ENCODE data around the gene MYO15B.
"Not testable (repeated sequence)": the region's sequence is repeated elsewhere in the genome, so short reads cannot be mapped to it uniquely, and the experiment has no call there.

MYO15B gene

GRCh38 chr17:75632863-75633485, 45.4 kb downstream of the MYO15B start, which contains the start of gene SMIM5:
Gene SMIM5 (plus strand): TSS chr17:75633434. CDS start chr17:75640202, 6,768 bp downstream.
- Histone ChIP-seq H3K9me3 (ENCODE audit: control insufficient read depth, insufficient read depth, low read length) (no peaks in the 10 kb centered on the region), H3K4me3 (ENCODE audit: low read length) (no peak within 1 kb of the TSS), H3K27ac (ENCODE audit: low read length) (no peak within 1 kb of the TSS), H3K4me1 (ENCODE audit: control insufficient read depth, insufficient read depth, low read length) (peaks cover 5% of the 10 kb centered on the region), H3K36me3 (ENCODE audit: control insufficient read depth, insufficient read depth, low read length) (no peaks in the 10 kb centered on the region; the same call in 1 of the 2 replicates), H3K27me3 (ENCODE audit: control insufficient read depth, insufficient read depth, low read length) (no peaks in the 10 kb centered on the region)
- peak; percentile 58 for DNase-seq (ENCODE audit: low read depth, low spot score)
- WGBS (ENCODE audit: insufficient coverage, insufficient read length) = no CpG with 5 or more reads among the region's 19 CpGs

GRCh38 chr17:75633486-75634375, 46.1 kb downstream of the MYO15B start:
- no peak overlapping the region for H3K4me3 ChIP-seq (ENCODE audit: low read length)
- peaks cover 5% of the 10 kb centered on the region for H3K4me1 ChIP-seq (ENCODE audit: control insufficient read depth, insufficient read depth, low read length)
- no peaks in the 10 kb centered on the region for H3K27me3 ChIP-seq (ENCODE audit: control insufficient read depth, insufficient read depth, low read length)
- WGBS (ENCODE audit: insufficient coverage, insufficient read length) = no CpG with 5 or more reads among the region's 27 CpGs
- no peaks in the 10 kb centered on the region; the same call in 1 of the 2 replicates for H3K36me3 ChIP-seq (ENCODE audit: control insufficient read depth, insufficient read depth, low read length)
- H3K9me3 ChIP-seq (ENCODE audit: control insufficient read depth, insufficient read depth, low read length) = no peaks in the 10 kb centered on the region
- H3K27ac ChIP-seq (ENCODE audit: low read length) = no peak overlapping the region
- DNase-seq (ENCODE audit: low read depth, low spot score) = peak; percentile 76

- Histone ChIP-seq H3K4me1 (ENCODE audit: control insufficient read depth, insufficient read depth, low read length) (peaks cover 5% of the 10 kb centered on the region), H3K27me3 (ENCODE audit: control insufficient read depth, insufficient read depth, low read length) (no peaks in the 10 kb centered on the region), H3K9me3 (ENCODE audit: control insufficient read depth, insufficient read depth, low read length) (no peaks in the 10 kb centered on the region), H3K4me3 (ENCODE audit: low read length) (no peak overlapping the region), H3K36me3 (ENCODE audit: control insufficient read depth, insufficient read depth, low read length) (no peaks in the 10 kb centered on the region; the same call in 1 of the 2 replicates), H3K27ac (ENCODE audit: low read length) (no peak overlapping the region)
- no peak for DNase-seq (ENCODE audit: low read depth, low spot score)
- WGBS (ENCODE audit: insufficient coverage, insufficient read length) = no CpG with 5 or more reads among the region's 9 CpGs
These were observed 46.8 kb downstream of the MYO15B start for GRCh38 chr17:75634376-75634740.

- DNase-seq (ENCODE audit: low read depth, low spot score) = no peak
- peaks cover 5% of the 10 kb centered on the region for H3K4me1 ChIP-seq (ENCODE audit: control insufficient read depth, insufficient read depth, low read length)
- H3K4me3 ChIP-seq (ENCODE audit: low read length) = no peak overlapping the region
- H3K27ac ChIP-seq (ENCODE audit: low read length) = no peak overlapping the region
- H3K27me3 ChIP-seq (ENCODE audit: control insufficient read depth, insufficient read depth, low read length) = no peaks in the 10 kb centered on the region
- no peaks in the 10 kb centered on the region for H3K9me3 ChIP-seq (ENCODE audit: control insufficient read depth, insufficient read depth, low read length)
- no CpG with 5 or more reads among the region's 20 CpGs for WGBS (ENCODE audit: insufficient coverage, insufficient read length)
- peaks cover 2% of the 10 kb centered on the region; the same call in 1 of the 2 replicates for H3K36me3 ChIP-seq (ENCODE audit: control insufficient read depth, insufficient read depth, low read length)
These were observed 47.4 kb downstream of the MYO15B start for GRCh38 chr17:75634754-75635609.

- Histone ChIP-seq H3K4me1 (ENCODE audit: control insufficient read depth, insufficient read depth, low read length) (peaks cover 5% of the 10 kb centered on the region), H3K9me3 (ENCODE audit: control insufficient read depth, insufficient read depth, low read length) (no peaks in the 10 kb centered on the region), H3K27ac (ENCODE audit: low read length) (no peak overlapping the region), H3K4me3 (ENCODE audit: low read length) (no peak overlapping the region), H3K36me3 (ENCODE audit: control insufficient read depth, insufficient read depth, low read length) (peaks cover 2% of the 10 kb centered on the region; the same call in 1 of the 2 replicates), H3K27me3 (ENCODE audit: control insufficient read depth, insufficient read depth, low read length) (no peaks in the 10 kb centered on the region)
- no CpG with 5 or more reads among the region's 16 CpGs for WGBS (ENCODE audit: insufficient coverage, insufficient read length)
- no peak for DNase-seq (ENCODE audit: low read depth, low spot score)
These were observed 48.1 kb downstream of the MYO15B start for GRCh38 chr17:75635610-75636202.

GRCh38 chr17:75636381-75637142, 49.0 kb downstream of the MYO15B start:
- no peak for DNase-seq (ENCODE audit: low read depth, low spot score)
- H3K27ac ChIP-seq (ENCODE audit: low read length) = no peak overlapping the region
- WGBS (ENCODE audit: insufficient coverage, insufficient read length) = no CpG with 5 or more reads among the region's 19 CpGs
- H3K9me3 ChIP-seq (ENCODE audit: control insufficient read depth, insufficient read depth, low read length) = no peaks in the 10 kb centered on the region
- H3K4me3 ChIP-seq (ENCODE audit: low read length) = no peak overlapping the region
- H3K4me1 ChIP-seq (ENCODE audit: control insufficient read depth, insufficient read depth, low read length) = peaks cover 5% of the 10 kb centered on the region
- H3K36me3 ChIP-seq (ENCODE audit: control insufficient read depth, insufficient read depth, low read length) = peaks cover 2% of the 10 kb centered on the region; the same call in 1 of the 2 replicates
- no peaks in the 10 kb centered on the region for H3K27me3 ChIP-seq (ENCODE audit: control insufficient read depth, insufficient read depth, low read length)

- no peak overlapping the region for H3K27ac ChIP-seq (ENCODE audit: low read length)
- peaks cover 5% of the 10 kb centered on the region for H3K4me1 ChIP-seq (ENCODE audit: control insufficient read depth, insufficient read depth, low read length)
- peaks cover 2% of the 10 kb centered on the region; the same call in 1 of the 2 replicates for H3K36me3 ChIP-seq (ENCODE audit: control insufficient read depth, insufficient read depth, low read length)
- WGBS (ENCODE audit: insufficient coverage, insufficient read length) = no CpG with 5 or more reads among the region's 13 CpGs
- H3K4me3 ChIP-seq (ENCODE audit: low read length) = no peak overlapping the region
- no peaks in the 10 kb centered on the region for H3K27me3 ChIP-seq (ENCODE audit: control insufficient read depth, insufficient read depth, low read length)
- no peaks in the 10 kb centered on the region for H3K9me3 ChIP-seq (ENCODE audit: control insufficient read depth, insufficient read depth, low read length)
- DNase-seq (ENCODE audit: low read depth, low spot score) = no peak
These were observed 49.5 kb downstream of the MYO15B start for GRCh38 chr17:75637143-75637538.

GRCh38 chr17:75637551-75637950, 50.0 kb downstream of the MYO15B start:
- Histone ChIP-seq H3K4me3 (ENCODE audit: low read length) (no peak overlapping the region), H3K36me3 (ENCODE audit: control insufficient read depth, insufficient read depth, low read length) (peaks cover 2% of the 10 kb centered on the region; the same call in 1 of the 2 replicates), H3K9me3 (ENCODE audit: control insufficient read depth, insufficient read depth, low read length) (no peaks in the 10 kb centered on the region), H3K27me3 (ENCODE audit: control insufficient read depth, insufficient read depth, low read length) (no peaks in the 10 kb centered on the region), H3K4me1 (ENCODE audit: control insufficient read depth, insufficient read depth, low read length) (peaks cover 7% of the 10 kb centered on the region), H3K27ac (ENCODE audit: low read length) (no peak overlapping the region)
- no CpG with 5 or more reads among the region's 7 CpGs for WGBS (ENCODE audit: insufficient coverage, insufficient read length)
- DNase-seq (ENCODE audit: low read depth, low spot score) = no peak

GRCh38 chr17:75638039-75638438, 50.4 kb downstream of the MYO15B start:
- H3K36me3 ChIP-seq (ENCODE audit: control insufficient read depth, insufficient read depth, low read length); H3K9me3 ChIP-seq (ENCODE audit: control insufficient read depth, insufficient read depth, low read length); H3K27me3 ChIP-seq (ENCODE audit: control insufficient read depth, insufficient read depth, low read length); H3K4me3 ChIP-seq (ENCODE audit: low read length); DNase-seq (ENCODE audit: low read depth, low spot score); H3K4me1 ChIP-seq (ENCODE audit: control insufficient read depth, insufficient read depth, low read length); H3K27ac ChIP-seq (ENCODE audit: low read length): not testable (repeated sequence)
- WGBS (ENCODE audit: insufficient coverage, insufficient read length) = no CpG with 5 or more reads among the region's 12 CpGs

Measured in iPS DF 6.9 (cell line).